GM23338 (cell line): ENCODE measurements around the gene FBLN5. TPM values are rescaled to one million over a fixed set of nuclear protein-coding genes. Genes with fewer than 3 reads are reported as not detected.

Experiments used
- ATAC-seq: fragments of 200-7000 bp; cut with Tn5 transposase; 3 replicates; pipeline ENCODE4 v1.9.1; 2020
- DNase-seq: peaks from one replicate; pipeline ENCODE4 v3.0.0-alpha.2; 2015; ENCODE audit warnings: low spot score
- H2AFZ ChIP-seq: fragments of 200-600 bp; sonication (generic); 2 replicates; pipeline ENCODE4 v1.8.0; 2016; ENCODE audit warnings: antibody characterized with exemption, mild to moderate bottlenecking, moderate library complexity
- H3F3A ChIP-seq: fragments of 200-600 bp; sonication (generic); replicated peaks from 2 replicates; pipeline ENCODE4 v1.8.0; 2017; ENCODE audit warnings: antibody characterized with exemption, mixed run types, low read depth
- H3K27ac ChIP-seq: fragments of 200-600 bp; sonication (generic); 2 replicates; pipeline ENCODE4 v1.6.1; 2016; ENCODE audit warnings: low read depth
- H3K27me3 ChIP-seq: fragments of 200-600 bp; sonication (generic); 2 replicates; pipeline ENCODE4 v1.8.0; 2016; ENCODE audit warnings: mild to moderate bottlenecking, mixed run types, moderate library complexity; ENCODE audit not compliant: insufficient read depth
- H3K36me3 ChIP-seq: fragments of 200-600 bp; sonication (generic); 2 replicates; pipeline ENCODE4 v1.8.0; 2016; ENCODE audit warnings: mild to moderate bottlenecking; ENCODE audit not compliant: insufficient read depth
- H3K4me1 ChIP-seq: fragments of 200-600 bp; sonication (generic); 2 replicates; pipeline ENCODE4 v1.8.0; 2016; ENCODE audit warnings: mild to moderate bottlenecking, moderate library complexity; ENCODE audit not compliant: insufficient read depth
- H3K4me2 ChIP-seq: fragments of 200-600 bp; sonication (generic); 2 replicates; pipeline ENCODE4 v1.7.1; 2017; ENCODE audit warnings: mixed run types
- H3K4me3 ChIP-seq: fragments of 200-600 bp; sonication (generic); 2 replicates; pipeline ENCODE4 v1.6.1; 2016; ENCODE audit warnings: mixed run types
- H3K79me2 ChIP-seq: fragments of 200-600 bp; sonication (generic); replicated peaks from 2 replicates; pipeline ENCODE4 v1.8.0; 2017; ENCODE audit warnings: mild to moderate bottlenecking; ENCODE audit not compliant: insufficient read depth
- H3K9me2 ChIP-seq: fragments of 200-600 bp; sonication (generic); 2 replicates; pipeline ENCODE4 v1.8.0; 2017; ENCODE audit not compliant: insufficient read depth
- H4K20me1 ChIP-seq: fragments of 200-600 bp; sonication (generic); replicated peaks from 2 replicates; pipeline ENCODE4 v1.8.0; 2017; ENCODE audit warnings: mild to moderate bottlenecking; ENCODE audit not compliant: insufficient read depth
- H3K27ac Mint-ChIP-seq: 2 replicates; pipeline ENCODE4 v1.8.0; 2020; ENCODE audit warnings: inconsistent platforms, mild to moderate bottlenecking, moderate library complexity, mixed read lengths
- H3K27me3 Mint-ChIP-seq: 3 replicates; pipeline ENCODE4 v1.8.0; 2022; ENCODE audit warnings: low read depth, mild to moderate bottlenecking, moderate library complexity, mixed read lengths, inconsistent platforms; ENCODE audit not compliant: insufficient read depth, poor library complexity
- H3K36me3 Mint-ChIP-seq: 3 replicates; pipeline ENCODE4 v1.8.0; 2021; ENCODE audit warnings: low read depth, mild to moderate bottlenecking, inconsistent platforms, moderate library complexity, mixed read lengths
- H3K4me1 Mint-ChIP-seq: 3 replicates; pipeline ENCODE4 v1.8.0; 2020; ENCODE audit warnings: mild to moderate bottlenecking, inconsistent platforms, mixed read lengths
- H3K4me3 Mint-ChIP-seq: 3 replicates; pipeline ENCODE4 v1.8.0; 2021; ENCODE audit warnings: moderate library complexity, mild to moderate bottlenecking, inconsistent platforms, mixed read lengths
- H3K9me3 Mint-ChIP-seq: 3 replicates; pipeline ENCODE4 v1.8.0; 2020; ENCODE audit warnings: moderate library complexity, mild to moderate bottlenecking, inconsistent platforms, mixed read lengths
- CREB1 ChIP-seq: fragments of 250-450 bp; sonication (Bioruptor Pico); IDR thresholded peaks from 2 replicates; pipeline ENCODE4 v1.5.0; 2020; ENCODE audit warnings: low read depth, mild to moderate bottlenecking, moderate library complexity
- ETS1 ChIP-seq: IDR thresholded peaks from 2 replicates; pipeline ENCODE4 v1.6.1; 2016; ENCODE audit warnings: antibody characterized with exemption
- EZH2 ChIP-seq: fragments of 200-600 bp; sonication (generic); IDR thresholded peaks from one replicate; pipeline ENCODE4 v1.8.0; 2017; ENCODE audit warnings: antibody characterized with exemption, mild to moderate bottlenecking, low read depth; ENCODE audit not compliant: unreplicated experiment
- EZH2phosphoT487 ChIP-seq: fragments of 200-600 bp; sonication (generic); IDR thresholded peaks from one replicate; pipeline ENCODE4 v1.8.1; 2018; ENCODE audit warnings: antibody characterized with exemption; ENCODE audit not compliant: unreplicated experiment
- JUNB ChIP-seq: IDR thresholded peaks from one replicate; pipeline ENCODE4 v1.6.1; 2016; ENCODE audit warnings: antibody characterized with exemption; ENCODE audit not compliant: unreplicated experiment
- NANOG ChIP-seq: IDR thresholded peaks from 2 replicates; pipeline ENCODE4 v1.6.1; 2016; ENCODE audit warnings: antibody characterized with exemption, borderline replicate concordance
- POLR2AphosphoS5 ChIP-seq: IDR thresholded peaks from 2 replicates; pipeline ENCODE4 v1.6.1; 2016; ENCODE audit warnings: antibody characterized with exemption, low read depth
- STAT1 ChIP-seq: IDR thresholded peaks from one replicate; pipeline ENCODE4 v1.6.1; 2016; ENCODE audit warnings: antibody characterized with exemption; ENCODE audit not compliant: unreplicated experiment
- ZNF114 ChIP-seq: fragments of 250-450 bp; sonication (Bioruptor Pico); IDR thresholded peaks from 2 replicates; pipeline ENCODE4 v1.5.0; 2020; ENCODE audit warnings: mild to moderate bottlenecking, moderate library complexity
- ZNF331 ChIP-seq: fragments of 250-450 bp; sonication (Bioruptor Pico); IDR thresholded peaks from 2 replicates; pipeline ENCODE4 v1.5.0; 2020; ENCODE audit warnings: low read depth, mild to moderate bottlenecking, moderate library complexity
- polyA plus RNA-seq: library from polyadenylated mRNA; unstranded; fragments of >200 nt; fragmentation: Nextera tagmentation; extraction: Ambion mirVana; gene quantifications from 2 replicates; pipeline ENCODE4 v1.2.1, GENCODE V29; 2016
- total RNA-seq: library from RNA; depleted of rRNA; stranded (reverse); fragments of >200 nt; shearing (Covaris generic); gene quantifications from 2 replicates; pipeline ENCODE4 v1.2.3, GENCODE V29; 2014
- TF ChIP-seq, protein P1 (sequence below), 2 experiments: fragments of 200-600 bp in 1 of 2; sonication (generic) in 1 of 2; conservative IDR thresholded peaks; 2 replicates each; pipeline versions ENCODE4 v1.5.1 to v1.6.1; 2016 to 2017; ENCODE audit warnings: antibody characterized with exemption in 2 of 2, low read depth in 2 of 2, mild to moderate bottlenecking in 2 of 2, moderate library complexity in 1 of 2
- TF ChIP-seq, protein P2 (sequence below): IDR thresholded peaks from one replicate; pipeline ENCODE4 v1.6.1; 2018; ENCODE audit warnings: antibody characterized with exemption; ENCODE audit not compliant: unreplicated experiment

The FBLN5 gene
- total and polyA plus RNA-seq, 2 experiments from 2014 or later: 4.3 to 4.9 TPM

DNA sequence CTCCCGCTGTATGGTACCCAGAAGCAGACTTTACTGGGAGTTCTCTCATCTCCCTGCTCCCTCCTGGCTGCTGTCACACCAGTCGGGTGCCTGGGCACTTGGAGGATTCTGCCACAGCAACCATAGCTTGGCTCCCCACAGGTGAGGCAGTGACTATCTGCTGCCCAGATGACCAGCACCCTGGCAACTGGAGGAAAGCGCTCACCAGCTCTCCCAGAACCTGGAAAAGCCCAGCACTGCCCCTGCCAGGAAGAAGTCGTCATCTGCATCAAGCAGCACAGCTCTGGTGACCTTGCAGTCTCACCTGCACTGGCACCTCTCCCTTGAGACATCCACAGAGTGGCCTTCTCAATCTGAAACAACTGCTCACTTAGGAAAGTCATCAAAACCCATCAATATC is 48.3 kb downstream of the FBLN5 start:
- Histone ChIP-seq H3K4me3 (no peak overlapping the region), H3K79me2 (no peaks in the 10 kb centered on the region), H2AFZ (no peak overlapping the region), H3K27me3 (no peaks in the 10 kb centered on the region), H3K4me1 (peaks cover 3% of the 10 kb centered on the region; the same call in 1 of the 2 replicates), H3K9me2 (peaks cover 9% of the 10 kb centered on the region; the same call in 1 of the 2 replicates), H3K36me3 (no peaks in the 10 kb centered on the region), H3K27ac (no peak overlapping the region), H3F3A (no peaks in the 10 kb centered on the region; the same call in 1 of the 2 replicates), H3K4me2 (no peak overlapping the region), H4K20me1 (no peaks in the 10 kb centered on the region)
- Mint-ChIP-seq H3K36me3 (no peaks in the 10 kb centered on the region), H3K9me3 (no peaks in the 10 kb centered on the region), H3K27ac (no peak overlapping the region), H3K27me3 (peaks cover 8% of the 10 kb centered on the region), H3K4me3 (no peak overlapping the region), H3K4me1 (peaks cover 10% of the 10 kb centered on the region)
- DNase-seq: no peak
- no peak; the same call in 2 of the 3 replicates for ATAC-seq
- TF ChIP-seq, protein P1, sequence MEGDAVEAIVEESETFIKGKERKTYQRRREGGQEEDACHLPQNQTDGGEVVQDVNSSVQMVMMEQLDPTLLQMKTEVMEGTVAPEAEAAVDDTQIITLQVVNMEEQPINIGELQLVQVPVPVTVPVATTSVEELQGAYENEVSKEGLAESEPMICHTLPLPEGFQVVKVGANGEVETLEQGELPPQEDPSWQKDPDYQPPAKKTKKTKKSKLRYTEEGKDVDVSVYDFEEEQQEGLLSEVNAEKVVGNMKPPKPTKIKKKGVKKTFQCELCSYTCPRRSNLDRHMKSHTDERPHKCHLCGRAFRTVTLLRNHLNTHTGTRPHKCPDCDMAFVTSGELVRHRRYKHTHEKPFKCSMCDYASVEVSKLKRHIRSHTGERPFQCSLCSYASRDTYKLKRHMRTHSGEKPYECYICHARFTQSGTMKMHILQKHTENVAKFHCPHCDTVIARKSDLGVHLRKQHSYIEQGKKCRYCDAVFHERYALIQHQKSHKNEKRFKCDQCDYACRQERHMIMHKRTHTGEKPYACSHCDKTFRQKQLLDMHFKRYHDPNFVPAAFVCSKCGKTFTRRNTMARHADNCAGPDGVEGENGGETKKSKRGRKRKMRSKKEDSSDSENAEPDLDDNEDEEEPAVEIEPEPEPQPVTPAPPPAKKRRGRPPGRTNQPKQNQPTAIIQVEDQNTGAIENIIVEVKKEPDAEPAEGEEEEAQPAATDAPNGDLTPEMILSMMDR (conservative IDR thresholded peaks at IDR 0.05; ENCODE audit: low read depth in 2 of 2): peak in 1 of 2 experiments; percentile 43; a peak in 2 of 4 replicates
- TF ChIP-seq STAT1 (no peak), POLR2AphosphoS5 (no peak), EZH2phosphoT487 (no peak), NANOG (no peak), ZNF114 (CRISPR knock-in tag) (no peak)

GRCh38 chr14:91898372-91898771 is 49.1 kb downstream of the FBLN5 start:
- peaks cover 9% of the 10 kb centered on the region; the same call in 1 of the 2 replicates for H3K9me2 ChIP-seq
- H3K4me1 ChIP-seq: peaks cover 3% of the 10 kb centered on the region; the same call in 1 of the 2 replicates
- ATAC-seq (no peak), DNase-seq (no peak)
- Mint-ChIP-seq H3K4me1 (peaks cover 10% of the 10 kb centered on the region), H3K27me3 (peaks cover 8% of the 10 kb centered on the region), H3K27ac (no peak overlapping the region), H3K36me3 (no peaks in the 10 kb centered on the region), H3K4me3 (no peak overlapping the region), H3K9me3 (no peaks in the 10 kb centered on the region)
- H3K79me2 ChIP-seq: no peaks in the 10 kb centered on the region
- H3K27ac ChIP-seq: no peak overlapping the region
- no peaks in the 10 kb centered on the region for H4K20me1 ChIP-seq
- H3K27me3 ChIP-seq: no peaks in the 10 kb centered on the region
- H3K4me2 ChIP-seq: no peak overlapping the region
- H3F3A ChIP-seq: no peaks in the 10 kb centered on the region; the same call in 1 of the 2 replicates
- H3K4me3 ChIP-seq: no peak overlapping the region
- no peak for TF ChIP-seq EZH2phosphoT487
- TF ChIP-seq, protein P1 (conservative IDR thresholded peaks at IDR 0.05; ENCODE audit: low read depth in 2 of 2): no peak
- no peak for TF ChIP-seq ZNF114 (CRISPR knock-in tag)
- TF ChIP-seq NANOG: no peak
- TF ChIP-seq STAT1: no peak
- no peak for TF ChIP-seq POLR2AphosphoS5
- no peak for TF ChIP-seq EZH2
- no peak for TF ChIP-seq ETS1
- TF ChIP-seq, protein P2, sequence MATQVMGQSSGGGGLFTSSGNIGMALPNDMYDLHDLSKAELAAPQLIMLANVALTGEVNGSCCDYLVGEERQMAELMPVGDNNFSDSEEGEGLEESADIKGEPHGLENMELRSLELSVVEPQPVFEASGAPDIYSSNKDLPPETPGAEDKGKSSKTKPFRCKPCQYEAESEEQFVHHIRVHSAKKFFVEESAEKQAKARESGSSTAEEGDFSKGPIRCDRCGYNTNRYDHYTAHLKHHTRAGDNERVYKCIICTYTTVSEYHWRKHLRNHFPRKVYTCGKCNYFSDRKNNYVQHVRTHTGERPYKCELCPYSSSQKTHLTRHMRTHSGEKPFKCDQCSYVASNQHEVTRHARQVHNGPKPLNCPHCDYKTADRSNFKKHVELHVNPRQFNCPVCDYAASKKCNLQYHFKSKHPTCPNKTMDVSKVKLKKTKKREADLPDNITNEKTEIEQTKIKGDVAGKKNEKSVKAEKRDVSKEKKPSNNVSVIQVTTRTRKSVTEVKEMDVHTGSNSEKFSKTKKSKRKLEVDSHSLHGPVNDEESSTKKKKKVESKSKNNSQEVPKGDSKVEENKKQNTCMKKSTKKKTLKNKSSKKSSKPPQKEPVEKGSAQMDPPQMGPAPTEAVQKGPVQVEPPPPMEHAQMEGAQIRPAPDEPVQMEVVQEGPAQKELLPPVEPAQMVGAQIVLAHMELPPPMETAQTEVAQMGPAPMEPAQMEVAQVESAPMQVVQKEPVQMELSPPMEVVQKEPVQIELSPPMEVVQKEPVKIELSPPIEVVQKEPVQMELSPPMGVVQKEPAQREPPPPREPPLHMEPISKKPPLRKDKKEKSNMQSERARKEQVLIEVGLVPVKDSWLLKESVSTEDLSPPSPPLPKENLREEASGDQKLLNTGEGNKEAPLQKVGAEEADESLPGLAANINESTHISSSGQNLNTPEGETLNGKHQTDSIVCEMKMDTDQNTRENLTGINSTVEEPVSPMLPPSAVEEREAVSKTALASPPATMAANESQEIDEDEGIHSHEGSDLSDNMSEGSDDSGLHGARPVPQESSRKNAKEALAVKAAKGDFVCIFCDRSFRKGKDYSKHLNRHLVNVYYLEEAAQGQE: no peak
- TF ChIP-seq CREB1 (CRISPR knock-in tag): no peak
- no peak for TF ChIP-seq JUNB
- TF ChIP-seq ZNF331: no peak
- peak overlapping the region; percentile 52; the same call in 1 of the 2 replicates for H2AFZ ChIP-seq
- no peaks in the 10 kb centered on the region for H3K36me3 ChIP-seq
